ENCODE results near the gene TRIP6.

- TF ChIP-seq CTCF (IDR thresholded peaks at IDR 0.05) (no peak), POLR2AphosphoS5 (IDR thresholded peaks at IDR 0.05; ENCODE audit: insufficient read depth in 1 of 2, low read depth in 1 of 2) (no peak)
Observed at GRCh38 chr7:100830396-100830795, 36.8 kb upstream of the TRIP6 start.

Measured in vagina (tissue), 2 donors.